Measurements from ENCODE around the gene UAP1L1.

Gene UAP1L1

DNA sequence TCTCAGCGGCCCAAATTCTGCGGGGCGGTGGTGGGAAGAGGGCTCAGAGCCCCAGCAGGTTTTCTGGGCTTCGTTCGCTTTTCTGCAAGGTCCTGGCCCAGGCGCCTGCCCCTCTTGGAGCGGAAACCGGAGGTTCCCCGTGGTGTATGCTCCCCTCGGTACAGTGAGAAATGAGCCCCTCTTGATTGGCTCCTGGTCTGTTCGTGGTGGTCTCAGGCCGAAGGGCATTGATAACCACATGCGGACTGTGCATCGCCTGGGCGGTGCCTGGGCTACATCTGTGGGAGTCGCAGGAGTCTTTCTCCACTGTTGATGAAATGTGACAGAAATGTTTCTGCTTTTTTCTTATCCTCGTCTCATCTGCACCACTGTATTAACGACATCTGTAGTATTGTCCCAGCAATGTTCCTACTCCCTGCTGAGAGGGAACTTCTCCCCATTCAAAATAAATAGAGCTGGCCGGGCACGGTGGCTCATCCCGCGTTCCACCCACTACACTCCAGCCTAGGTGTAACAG lies 10.2 kb downstream of the UAP1L1 start (continued):
- no peak for TF ChIP-seq PRDM2 (tag by site-specific recombination; IDR thresholded peaks at IDR 0.05; ENCODE audit: borderline replicate concordance)

DNA sequence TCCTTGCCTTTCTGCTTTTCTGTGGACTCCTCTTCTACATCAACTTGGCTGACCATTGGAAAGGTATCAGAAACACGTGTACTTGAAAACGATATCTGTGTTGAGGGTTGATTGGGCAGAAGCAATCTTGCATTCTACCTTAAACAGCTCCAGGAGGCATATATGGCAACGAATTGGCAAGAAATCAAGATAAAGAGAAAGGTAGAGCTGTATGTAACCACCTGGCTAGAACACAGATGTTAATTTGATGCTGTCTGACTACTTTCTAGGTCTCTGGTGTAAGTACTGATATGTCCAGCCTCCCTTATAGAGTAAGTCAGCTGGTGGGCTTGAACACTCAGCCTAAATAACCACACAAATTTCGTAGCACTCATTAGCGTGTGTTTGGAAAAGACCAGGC lies 10.8 kb downstream of the UAP1L1 start:
- TF ChIP-seq PRDM4 (tag by site-specific recombination; IDR thresholded peaks at IDR 0.05): no peak
- TF ChIP-seq, protein P1, sequence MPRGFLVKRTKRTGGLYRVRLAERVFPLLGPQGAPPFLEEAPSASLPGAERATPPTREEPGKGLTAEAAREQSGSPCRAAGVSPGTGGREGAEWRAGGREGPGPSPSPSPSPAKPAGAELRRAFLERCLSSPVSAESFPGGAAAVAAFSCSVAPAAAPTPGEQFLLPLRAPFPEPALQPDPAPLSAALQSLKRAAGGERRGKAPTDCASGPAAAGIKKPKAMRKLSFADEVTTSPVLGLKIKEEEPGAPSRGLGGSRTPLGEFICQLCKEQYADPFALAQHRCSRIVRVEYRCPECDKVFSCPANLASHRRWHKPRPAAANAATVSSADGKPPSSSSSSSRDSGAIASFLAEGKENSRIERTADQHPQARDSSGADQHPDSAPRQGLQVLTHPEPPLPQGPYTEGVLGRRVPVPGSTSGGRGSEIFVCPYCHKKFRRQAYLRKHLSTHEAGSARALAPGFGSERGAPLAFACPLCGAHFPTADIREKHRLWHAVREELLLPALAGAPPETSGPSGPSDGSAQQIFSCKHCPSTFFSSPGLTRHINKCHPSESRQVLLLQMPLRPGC (tag by site-specific recombination; IDR thresholded peaks at IDR 0.05): no peak
- no peak for TF ChIP-seq ZBTB20 (tag by site-specific recombination; IDR thresholded peaks at IDR 0.05)
- no peak for TF ChIP-seq FEZF1 (tag by site-specific recombination; IDR thresholded peaks at IDR 0.05)
- TF ChIP-seq, protein P2, sequence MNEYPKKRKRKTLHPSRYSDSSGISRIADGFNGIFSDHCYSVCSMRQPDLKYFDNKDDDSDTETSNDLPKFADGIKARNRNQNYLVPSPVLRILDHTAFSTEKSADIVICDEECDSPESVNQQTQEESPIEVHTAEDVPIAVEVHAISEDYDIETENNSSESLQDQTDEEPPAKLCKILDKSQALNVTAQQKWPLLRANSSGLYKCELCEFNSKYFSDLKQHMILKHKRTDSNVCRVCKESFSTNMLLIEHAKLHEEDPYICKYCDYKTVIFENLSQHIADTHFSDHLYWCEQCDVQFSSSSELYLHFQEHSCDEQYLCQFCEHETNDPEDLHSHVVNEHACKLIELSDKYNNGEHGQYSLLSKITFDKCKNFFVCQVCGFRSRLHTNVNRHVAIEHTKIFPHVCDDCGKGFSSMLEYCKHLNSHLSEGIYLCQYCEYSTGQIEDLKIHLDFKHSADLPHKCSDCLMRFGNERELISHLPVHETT (tag by site-specific recombination; IDR thresholded peaks at IDR 0.05): no peak
- no peak for TF ChIP-seq GLIS2 (tag by site-specific recombination; IDR thresholded peaks at IDR 0.05)
- no peak for TF ChIP-seq ZNF350 (tag by site-specific recombination; IDR thresholded peaks at IDR 0.05)
- no peak for TF ChIP-seq ZNF391 (tag by site-specific recombination; IDR thresholded peaks at IDR 0.05; ENCODE audit: borderline replicate concordance, low read depth)
- TF ChIP-seq, protein P3, sequence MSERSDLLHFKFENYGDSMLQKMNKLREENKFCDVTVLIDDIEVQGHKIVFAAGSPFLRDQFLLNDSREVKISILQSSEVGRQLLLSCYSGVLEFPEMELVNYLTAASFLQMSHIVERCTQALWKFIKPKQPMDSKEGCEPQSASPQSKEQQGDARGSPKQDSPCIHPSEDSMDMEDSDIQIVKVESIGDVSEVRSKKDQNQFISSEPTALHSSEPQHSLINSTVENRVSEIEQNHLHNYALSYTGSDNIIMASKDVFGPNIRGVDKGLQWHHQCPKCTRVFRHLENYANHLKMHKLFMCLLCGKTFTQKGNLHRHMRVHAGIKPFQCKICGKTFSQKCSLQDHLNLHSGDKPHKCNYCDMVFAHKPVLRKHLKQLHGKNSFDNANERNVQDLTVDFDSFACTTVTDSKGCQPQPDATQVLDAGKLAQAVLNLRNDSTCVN (tag by site-specific recombination; optimal IDR thresholded peaks at IDR 0.05): no peak
- no peak for TF ChIP-seq ZNF623 (tag by site-specific recombination; IDR thresholded peaks at IDR 0.05)
- no peak for TF ChIP-seq YY2 (tag by site-specific recombination; IDR thresholded peaks at IDR 0.05)
- TF ChIP-seq ZFP69B (tag by site-specific recombination; IDR thresholded peaks at IDR 0.05): no peak
- TF ChIP-seq ZNF830 (tag by site-specific recombination; IDR thresholded peaks at IDR 0.05; ENCODE audit: low read depth): no peak
- TF ChIP-seq SP7 (tag by site-specific recombination; IDR thresholded peaks at IDR 0.05): no peak
- TF ChIP-seq ZNF548 (tag by site-specific recombination; IDR thresholded peaks at IDR 0.05): no peak
- no peak for TF ChIP-seq WT1 (tag by site-specific recombination; IDR thresholded peaks at IDR 0.05)
- TF ChIP-seq GLI2 (tag by site-specific recombination; IDR thresholded peaks at IDR 0.05; ENCODE audit: borderline replicate concordance, low read depth): no peak
- no peak for TF ChIP-seq ZNF501 (tag by site-specific recombination; IDR thresholded peaks at IDR 0.05)
- Histone ChIP-seq H3K9me3 (ENCODE audit: control insufficient read depth, insufficient read depth, low read depth, low read length) (no peaks in the 10 kb centered on the region), H3K36me3 (ENCODE audit: control insufficient read depth in 2 of 2, insufficient read depth in 1 of 2, low read length in 2 of 2) (peaks cover 0 to 43% of the 10 kb centered on the region in 2 experiments; a peak in 2 of 3 replicates), H3K27ac (ENCODE audit: extremely low read depth, low read depth, low read length) (no peak overlapping the region), H3K4me3 (ENCODE audit: low read depth, low read length) (no peak overlapping the region), H3K4me1 (ENCODE audit: control insufficient read depth, insufficient read depth, low read length) (0 out of 2 replicates have a peak, but pooled peaks cover 3% of the 10 kb centered on the region)
- ChIA-PET CTCF (interaction anchor here (0.5 to 3.3 kb wide), 9 partner anchors 20 to 174 kb away, joined by 3 to 26 read pairs (median 4); no protein-coding TSS in a partner anchor), POLR2A (interaction anchor here (1.2 to 2.0 kb wide), 2 partner anchors 8 to 153 kb away, joined by 4 to 8 read pairs; partner anchors contain the start of gene TUBB4B)
